MCF 10A (cell line): ENCODE results near the gene NEAT1. TPM values are rescaled to one million over a fixed set of nuclear protein-coding genes. Genes with fewer than 3 reads are reported as not detected.
A peak's percentile ranks its signal among the peaks of the same experiment; 100 is the strongest.

Experiments used
- BruUV-seq: library from RNA; stranded (reverse); fragments of 400-500 nt; replicated peaks from 2 replicates; lab custom pipeline; 2021; lab: Mats Ljungman, UMichigan
- CTCF ChIA-PET: fragments of 300-600 bp; sonication (Branson Sonifier 250); formaldehyde crosslinking; extraction: SDS; loops from one replicate; lab custom pipeline; 2021; ENCODE audit warnings: antibody characterized with exemption, inconsistent platforms; lab: Yijun Ruan, JAX
- POLR2A ChIA-PET: fragments of 300-600, 350-650 bp; sonication (Branson Sonifier 250); formaldehyde crosslinking; extraction: SDS; loops from one replicate; lab custom pipeline; 2020; ENCODE audit warnings: antibody characterized with exemption, inconsistent platforms; lab: Yijun Ruan, JAX
- DNase-seq: peaks from one replicate; pipeline ENCODE4 v3.0.0-alpha.2; 2018; ENCODE audit not compliant: unreplicated experiment
- H3K27ac Mint-ChIP-seq: one replicate; pipeline ENCODE4 v1.8.0; 2022; ENCODE audit warnings: mild to moderate bottlenecking, low read depth, mixed read lengths; ENCODE audit not compliant: unreplicated experiment
- H3K27me3 Mint-ChIP-seq: one replicate; pipeline ENCODE4 v1.8.0; 2022; ENCODE audit warnings: mixed read lengths; ENCODE audit not compliant: insufficient read depth, unreplicated experiment
- H3K36me3 Mint-ChIP-seq: one replicate; pipeline ENCODE4 v1.8.0; 2022; ENCODE audit warnings: mild to moderate bottlenecking, moderate library complexity, mixed read lengths; ENCODE audit not compliant: insufficient read depth, unreplicated experiment
- H3K4me1 Mint-ChIP-seq: one replicate; pipeline ENCODE4 v1.8.0; 2022; ENCODE audit warnings: mixed read lengths; ENCODE audit not compliant: insufficient read depth, unreplicated experiment
- H3K4me3 Mint-ChIP-seq: one replicate; pipeline ENCODE4 v1.8.0; 2022; ENCODE audit warnings: mild to moderate bottlenecking, moderate library complexity, mixed read lengths; ENCODE audit not compliant: unreplicated experiment
- H3K9me3 Mint-ChIP-seq: one replicate; pipeline ENCODE4 v1.8.0; 2022; ENCODE audit warnings: mixed read lengths; ENCODE audit not compliant: unreplicated experiment
- intact Hi-C: fragments of 100-400 bp; cut with micrococcal nuclease; formaldehyde crosslinking; loops from 2 replicates; pipeline ENCODE4 v1.14.1; 2022
- total RNA-seq: library from RNA; stranded (reverse); gene quantifications from 2 replicates; pipeline ENCODE4 v1.2.3, GENCODE V29; 2022
- TF ChIP-seq, protein P1 (sequence below): fragments of 200-600 bp; IDR thresholded peaks from one replicate; pipeline ENCODE4 v1.8.0; 2022; ENCODE audit warnings: antibody characterized with exemption, mild to moderate bottlenecking; ENCODE audit not compliant: unreplicated experiment

NEAT1 gene
- total RNA-seq, 1 experiment from 2014 or later: 1,026 TPM

DNA sequence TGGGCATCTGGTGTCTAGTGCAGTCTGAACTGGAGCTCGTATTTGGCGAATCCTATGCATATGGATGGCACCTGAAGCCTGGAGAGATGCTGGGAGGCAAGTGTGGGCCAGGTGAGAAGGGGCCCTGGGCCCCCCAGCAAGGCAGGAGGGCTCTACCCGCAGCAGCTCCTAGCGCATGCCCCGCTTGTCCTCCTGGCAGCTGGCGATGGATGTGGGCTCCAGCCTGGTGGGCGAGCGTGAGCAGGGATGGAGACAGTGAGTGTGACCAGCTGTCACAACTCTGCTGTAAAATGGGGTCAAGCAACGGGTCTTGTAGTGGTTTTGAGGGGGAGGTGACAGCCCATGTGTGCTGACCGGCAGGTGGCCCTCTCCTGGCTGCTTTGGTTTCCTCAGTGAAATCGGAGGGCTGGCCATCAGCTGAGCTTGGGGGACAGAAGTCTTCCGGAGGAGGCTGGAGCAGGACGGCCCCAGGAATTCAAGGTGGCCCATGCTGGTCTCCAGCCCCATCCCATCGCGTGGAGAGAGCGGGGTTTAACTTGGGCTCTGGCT, 24.2 kb upstream of the NEAT1 start:
- POLR2A ChIA-PET: interaction anchor here (0.6 to 1.5 kb wide), 3 partner anchors 8 to 21 kb away, joined by 3 to 4 read pairs (median 3); no protein-coding TSS in a partner anchor
- CTCF ChIA-PET: interaction anchor here (0.9 to 1.5 kb wide), 2 partner anchors 10 to 17 kb away, joined by 3 to 6 read pairs; no protein-coding TSS in a partner anchor
- H3K27ac Mint-ChIP-seq: peak overlapping the region; percentile 51
- no peaks in the 10 kb centered on the region for H3K4me1 Mint-ChIP-seq
- TF ChIP-seq, protein P1, sequence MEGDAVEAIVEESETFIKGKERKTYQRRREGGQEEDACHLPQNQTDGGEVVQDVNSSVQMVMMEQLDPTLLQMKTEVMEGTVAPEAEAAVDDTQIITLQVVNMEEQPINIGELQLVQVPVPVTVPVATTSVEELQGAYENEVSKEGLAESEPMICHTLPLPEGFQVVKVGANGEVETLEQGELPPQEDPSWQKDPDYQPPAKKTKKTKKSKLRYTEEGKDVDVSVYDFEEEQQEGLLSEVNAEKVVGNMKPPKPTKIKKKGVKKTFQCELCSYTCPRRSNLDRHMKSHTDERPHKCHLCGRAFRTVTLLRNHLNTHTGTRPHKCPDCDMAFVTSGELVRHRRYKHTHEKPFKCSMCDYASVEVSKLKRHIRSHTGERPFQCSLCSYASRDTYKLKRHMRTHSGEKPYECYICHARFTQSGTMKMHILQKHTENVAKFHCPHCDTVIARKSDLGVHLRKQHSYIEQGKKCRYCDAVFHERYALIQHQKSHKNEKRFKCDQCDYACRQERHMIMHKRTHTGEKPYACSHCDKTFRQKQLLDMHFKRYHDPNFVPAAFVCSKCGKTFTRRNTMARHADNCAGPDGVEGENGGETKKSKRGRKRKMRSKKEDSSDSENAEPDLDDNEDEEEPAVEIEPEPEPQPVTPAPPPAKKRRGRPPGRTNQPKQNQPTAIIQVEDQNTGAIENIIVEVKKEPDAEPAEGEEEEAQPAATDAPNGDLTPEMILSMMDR: no peak
- intact Hi-C loops: no loop called here
- no peaks in the 10 kb centered on the region for H3K9me3 Mint-ChIP-seq
- H3K27me3 Mint-ChIP-seq: no peaks in the 10 kb centered on the region
- peaks cover 69% of the 10 kb centered on the region for H3K36me3 Mint-ChIP-seq
- no TSS peak for BruUV-seq
- H3K4me3 Mint-ChIP-seq: no peak overlapping the region
- no peak for DNase-seq

DNA sequence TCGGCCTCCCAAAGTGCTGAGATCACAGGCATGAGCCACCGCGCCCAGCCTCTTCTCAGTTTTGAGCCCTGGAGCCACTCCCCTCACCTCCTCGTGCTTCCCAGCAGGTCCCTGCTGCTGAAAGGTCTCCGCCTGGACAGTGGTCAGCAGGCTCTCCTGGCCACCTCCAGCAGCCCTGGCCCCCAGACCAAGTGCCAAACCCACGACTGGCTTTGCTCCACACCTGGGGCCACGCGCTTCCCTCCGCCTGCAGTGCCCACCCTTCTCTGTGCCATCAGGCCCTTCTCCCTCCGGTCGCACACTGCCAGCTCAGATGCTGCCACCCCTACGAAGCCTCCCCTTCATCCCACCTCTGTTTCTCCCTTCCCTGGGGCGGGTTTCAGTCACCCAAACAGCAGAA, 23.3 kb upstream of the NEAT1 start:
- ChIA-PET POLR2A (interaction anchor here (0.8 to 1.5 kb wide), 2 partner anchors 8 to 10 kb away, joined by 3 read pairs; no protein-coding TSS in a partner anchor), CTCF (interaction anchor here (0.7 to 1.1 kb wide), 3 partner anchors 12 to 106 kb away, joined by 3 to 4 read pairs (median 3); no protein-coding TSS in a partner anchor)
- Mint-ChIP-seq H3K27ac (no peak overlapping the region), H3K27me3 (no peaks in the 10 kb centered on the region), H3K36me3 (peaks cover 69% of the 10 kb centered on the region), H3K9me3 (no peaks in the 10 kb centered on the region), H3K4me3 (no peak overlapping the region), H3K4me1 (no peaks in the 10 kb centered on the region)
- TF ChIP-seq, protein P1: no peak
- intact Hi-C loops: no loop called here
- DNase-seq: no peak
- BruUV-seq: no TSS peak

DNA sequence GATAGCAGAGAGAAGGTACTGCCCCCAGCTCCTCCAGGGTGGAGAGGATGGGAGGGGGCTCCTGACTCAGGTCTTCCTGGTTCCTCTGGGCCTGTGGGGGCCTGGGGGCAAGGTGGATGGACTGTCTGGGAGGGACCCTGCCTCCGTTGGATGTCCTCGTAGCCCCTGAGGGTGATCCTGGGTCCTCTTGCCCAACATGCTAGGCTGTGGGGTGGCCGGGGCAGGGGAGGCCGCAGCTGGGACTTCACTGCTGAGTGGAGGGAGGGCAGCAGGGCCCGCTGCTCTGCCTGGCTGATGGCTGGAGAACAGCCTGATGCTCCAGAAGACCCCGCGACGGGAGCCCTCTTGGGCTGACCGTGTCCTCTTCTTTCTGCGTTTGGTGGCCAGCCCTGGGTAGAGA, 22.8 kb upstream of the NEAT1 start:
- TF ChIP-seq, protein P1: no peak
- H3K4me1 Mint-ChIP-seq: no peaks in the 10 kb centered on the region
- H3K27me3 Mint-ChIP-seq: no peaks in the 10 kb centered on the region
- H3K36me3 Mint-ChIP-seq: peaks cover 72% of the 10 kb centered on the region
- ChIA-PET CTCF (interaction anchor here (0.7 to 1.1 kb wide), 3 partner anchors 12 to 105 kb away, joined by 3 to 4 read pairs (median 3); no protein-coding TSS in a partner anchor), POLR2A (interaction anchor here (1.5 kb wide), 1 partner anchor 9 kb away, joined by 3 read pairs; no protein-coding TSS in a partner anchor)
- no peak overlapping the region for H3K27ac Mint-ChIP-seq
- no peaks in the 10 kb centered on the region for H3K9me3 Mint-ChIP-seq
- no peak overlapping the region for H3K4me3 Mint-ChIP-seq
- no peak for DNase-seq
- intact Hi-C loops: no loop called here
- BruUV-seq: no TSS peak

DNA sequence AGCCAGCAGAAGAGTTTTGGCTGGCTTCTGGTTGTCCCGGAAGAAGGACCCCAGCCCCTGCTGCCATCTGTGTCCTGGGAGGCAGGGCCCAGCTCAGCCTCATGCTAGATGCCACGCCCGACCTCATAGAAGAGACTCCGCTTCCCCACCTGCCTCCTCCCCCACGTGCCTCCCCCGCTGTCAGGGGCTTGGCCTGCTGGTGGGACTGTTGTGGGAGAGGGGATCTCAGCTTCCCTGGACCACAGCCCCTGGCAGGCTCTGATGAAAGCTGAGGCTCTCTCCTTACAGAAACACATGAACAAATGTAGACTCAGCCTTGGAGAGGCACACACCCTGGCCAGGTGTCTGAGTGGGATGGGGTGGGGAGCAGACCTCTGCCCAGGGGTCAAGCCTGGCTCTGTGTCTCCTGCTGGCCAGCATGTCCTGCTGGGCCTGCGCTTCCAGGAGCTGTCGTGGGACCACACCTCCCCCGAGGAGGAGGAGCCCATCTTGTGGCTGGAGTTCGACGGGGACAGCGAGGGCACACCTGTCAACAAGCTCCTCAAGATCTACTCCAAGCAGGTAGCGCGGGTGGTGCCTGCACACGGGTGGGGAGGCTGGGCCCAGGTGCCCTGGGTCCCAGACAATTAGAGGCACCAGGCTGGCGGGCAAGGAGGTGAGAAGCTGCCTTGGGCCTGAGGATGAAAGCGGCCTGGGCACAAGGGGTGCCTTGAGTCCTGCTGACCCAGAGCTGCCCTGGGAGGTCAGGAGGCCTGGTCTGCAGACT, 22.1 kb upstream of the NEAT1 start:
- Mint-ChIP-seq H3K27me3 (no peaks in the 10 kb centered on the region), H3K4me1 (no peaks in the 10 kb centered on the region), H3K36me3 (peaks cover 75% of the 10 kb centered on the region), H3K9me3 (no peaks in the 10 kb centered on the region), H3K4me3 (no peak overlapping the region), H3K27ac (no peak overlapping the region)
- POLR2A ChIA-PET: no interaction called here
- CTCF ChIA-PET: interaction anchor here (0.6 to 1.2 kb wide), 4 partner anchors 9 to 110 kb away, joined by 3 to 4 read pairs (median 4); no protein-coding TSS in a partner anchor
- intact Hi-C loops: no loop called here
- BruUV-seq: no TSS peak
- DNase-seq: no peak
- TF ChIP-seq, protein P1: no peak
